HepG2 (cell line): Measurements from ENCODE around the gene RARA. TPM values are rescaled to one million over a fixed set of nuclear protein-coding genes. Genes with fewer than 3 reads are reported as not detected.

Experiments
- ATAC-seq: fragments of 200-7000 bp; cut with Tn5 transposase; 3 replicates; pipeline ENCODE4 v1.9.1; 2020; ENCODE audit warnings: mild to moderate bottlenecking, moderate library complexity
- BruUV-seq: library from RNA; stranded (reverse); fragments of 400-500 nt; replicated peaks from 2 replicates; lab custom pipeline; 2021; lab: Mats Ljungman, UMichigan
- CTCF ChIA-PET: fragments of 300-600 bp; formaldehyde crosslinking; extraction: SDS; loops from one replicate; lab custom pipeline; 2021; ENCODE audit warnings: low total read pairs, inconsistent platforms, low intra/inter-chr PET ratio; lab: Yijun Ruan, JAX
- POLR2A ChIA-PET: fragments of 350-600 bp; sonication (Branson Sonifier 250); formaldehyde crosslinking; loops from one replicate; lab custom pipeline; 2020; ENCODE audit warnings: antibody characterized with exemption, inconsistent platforms; lab: Yijun Ruan, JAX
- DNase-seq: peaks from one replicate; pipeline ENCODE4 v3.0.0-alpha.2; 2015; ENCODE audit warnings: low spot score
- FAIRE-seq: peaks from 3 replicates; lab custom pipeline; 2011; peaks lifted over from hg19 to GRCh38; lab: Jason Lieb, UNC
- H2AFZ ChIP-seq: one replicate; pipeline ENCODE4 v1.6.1; 2011; ENCODE audit warnings: low read length, inconsistent platforms
- H3K27ac ChIP-seq: fragments of 300-600 bp; 3 replicates; pipeline ENCODE4 v1.8.0; 2011; ENCODE audit warnings: mixed run types, mild to moderate bottlenecking, mixed read lengths, low read length, inconsistent platforms; ENCODE audit not compliant: insufficient read depth; ENCODE audit errors: extremely low read length
- H3K27me3 ChIP-seq, 2 experiments: fragments of 200-600 bp in 1 of 2; 2 replicates in 1 of 2; 3 replicates in 1 of 2; pipeline versions ENCODE4 v1.6.0 to v1.8.0; 2011; ENCODE audit warnings: low read length in 2 of 2, mild to moderate bottlenecking in 2 of 2, moderate library complexity in 2 of 2, inconsistent platforms in 1 of 2; ENCODE audit not compliant: insufficient read depth in 2 of 2, control insufficient read depth in 1 of 2
- H3K36me3 ChIP-seq, 2 experiments: fragments of 200-600 bp in 1 of 2; replicated peaks in 1 of 2; 2 replicates in 1 of 2; 3 replicates in 1 of 2; pipeline versions ENCODE4 v1.5.1 to v1.8.0; 2011; ENCODE audit warnings: low read length in 2 of 2, inconsistent platforms in 1 of 2; ENCODE audit not compliant: insufficient read depth in 2 of 2, control insufficient read depth in 1 of 2
- H3K4me1 ChIP-seq: 2 replicates; pipeline ENCODE4 v1.5.1; 2012; ENCODE audit warnings: low read length, inconsistent platforms; ENCODE audit not compliant: insufficient read depth
- H3K4me2 ChIP-seq: 2 replicates; pipeline ENCODE4 v1.6.0; 2011; ENCODE audit warnings: low read depth, low read length, inconsistent platforms
- H3K4me3 ChIP-seq, 3 experiments: fragments of 200-600 bp in 1 of 3; sonication (generic), shearing (Covaris generic) in 1 of 3; replicated peaks in 1 of 3; 2 replicates each; pipeline ENCODE4 v1.5.1; 2011 to 2016; ENCODE audit warnings: low read length in 3 of 3, inconsistent platforms in 2 of 3, low read depth in 2 of 3, mild to moderate bottlenecking in 2 of 3, control low read depth in 1 of 3, mixed read lengths in 1 of 3; ENCODE audit not compliant: insufficient read depth in 1 of 3
- H3K79me2 ChIP-seq: one replicate; pipeline ENCODE4 v1.6.1; 2011; ENCODE audit warnings: low read length, inconsistent platforms; ENCODE audit not compliant: insufficient read depth
- H3K9ac ChIP-seq: 2 replicates; pipeline ENCODE4 v1.6.0; 2011; ENCODE audit warnings: mild to moderate bottlenecking, low read depth, low read length, inconsistent platforms; ENCODE audit not compliant: insufficient read depth
- H3K9me3 ChIP-seq: 2 replicates; pipeline ENCODE4 v1.5.1; 2012; ENCODE audit warnings: mild to moderate bottlenecking, low read length
- H4K20me1 ChIP-seq: 2 replicates; pipeline ENCODE4 v1.6.0; 2011; ENCODE audit warnings: inconsistent platforms, mild to moderate bottlenecking, low read length, moderate library complexity; ENCODE audit not compliant: insufficient read depth
- MEIS1 ChIP-seq: sonication (generic); formaldehyde crosslinking; IDR thresholded peaks from 2 replicates; pipeline ENCODE4 v1.9.0; 2021; ENCODE audit warnings: mild to moderate bottlenecking, missing genetic modification reagents, moderate library complexity, borderline replicate concordance
- RAD21 ChIP-seq: fragments of 450-650 bp; formaldehyde crosslinking; IDR thresholded peaks from 2 replicates; pipeline ENCODE4 v1.5.0; 2020; ENCODE audit warnings: mild to moderate bottlenecking
- SMC3 ChIP-seq: IDR thresholded peaks from 2 replicates; pipeline ENCODE4 v1.6.1; 2011; ENCODE audit warnings: low read length, improper control_type of control experiment
- STAG1 ChIP-seq: sonication (generic); formaldehyde crosslinking; IDR thresholded peaks from 2 replicates; pipeline ENCODE4 v1.4.0; 2020; ENCODE audit warnings: missing genetic modification reagents
- ZNF552 ChIP-seq: sonication (generic); formaldehyde crosslinking; IDR thresholded peaks from 2 replicates; pipeline ENCODE4 v1.9.0; 2022; ENCODE audit warnings: missing genetic modification reagents, mild to moderate bottlenecking, borderline replicate concordance
- WGBS: methylation state at CpG from one replicate; pipeline ENCODE4 v1.1.6; 2017; ENCODE audit warnings: low lambda C conversion rate; 5-methylcytosine and 5-hydroxymethylcytosine counted together
- in situ Hi-C: cut with HindIII; loops from 2 replicates; pipeline ENCODE4 v1.10.0; 2017; ENCODE audit warnings: low pct_unique_long_range_greater_than_20kb; ENCODE audit not compliant: extremely low pct_ligation_motif_present
- intact Hi-C: fragments of 100-400 bp; cut with micrococcal nuclease; formaldehyde crosslinking; loops from one replicate; pipeline ENCODE4 v1.10.0; 2022; ENCODE audit not compliant: unreplicated experiment
- polyA plus RNA-seq, 8 experiments: library from polyadenylated mRNA; depleted of rRNA in 3 of 8; stranded (reverse) in 7 of 8; unstranded in 1 of 8; fragments of >200 nt; fragmentation: Illumina TruSeq in 4 of 8; extraction: Trizol in 4 of 8; gene quantifications; 2 replicates each; pipeline versions ENCODE4 v1.2.1 to v1.2.3, GENCODE V29; 2011 to 2016; ENCODE audit warnings: low read depth in 4 of 8, missing spikeins in 1 of 8, mixed read lengths in 1 of 8; ENCODE audit not compliant: insufficient read depth in 1 of 8
- total RNA-seq, 5 experiments: library from RNA; depleted of rRNA; stranded (reverse); fragments of >200 nt; fragmentation: Illumina TruSeq; extraction: Trizol; gene quantifications; 2 replicates each; pipeline ENCODE4 v1.2.3, GENCODE V29; 2016; ENCODE audit warnings: low read depth in 1 of 5
- TF ChIP-seq, protein P1 (sequence below): sonication (generic); formaldehyde crosslinking; IDR thresholded peaks from 2 replicates; pipeline ENCODE4 v1.5.0; 2020; ENCODE audit warnings: mild to moderate bottlenecking, missing genetic modification reagents, moderate library complexity
- TF ChIP-seq, protein P2 (sequence below): IDR thresholded peaks from 2 replicates; pipeline ENCODE4 v1.6.1; 2012; ENCODE audit warnings: low read depth, low read length, improper control_type of control experiment
- TF ChIP-seq, protein P3 (sequence below): sonication (generic); formaldehyde crosslinking; IDR thresholded peaks from 2 replicates; pipeline ENCODE4 v1.4.0; 2020; ENCODE audit warnings: missing genetic modification reagents, mild to moderate bottlenecking, borderline replicate concordance

RARA gene
- total and polyA plus RNA-seq, 2 of the 13 experiments (the other 11 are each of a cell fraction or from before 2014, with no cell fraction given) = 6.4 to 8.6 TPM

DNA sequence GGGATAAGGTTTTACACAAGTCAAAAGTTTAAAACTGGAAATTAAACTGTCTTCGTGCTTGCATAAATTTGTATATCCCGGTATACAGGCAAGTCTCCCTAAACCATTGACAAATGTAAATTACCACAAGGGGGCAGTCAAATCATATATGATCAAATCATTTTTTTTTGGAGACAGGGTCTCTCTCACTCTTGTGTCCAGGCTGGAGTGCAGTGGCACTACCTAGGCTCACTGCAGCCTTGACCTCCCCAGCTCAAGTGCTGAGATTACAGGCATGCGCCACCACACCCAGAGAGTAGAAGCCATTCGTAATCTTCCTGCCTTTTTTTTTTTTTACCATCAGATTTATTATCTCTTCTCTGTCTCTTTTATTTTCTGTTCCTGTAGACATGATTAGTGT is 90.2 kb downstream of the RARA start:
- BruUV-seq = no TSS peak
- intact Hi-C loops (loop anchor here (1.0 kb wide), 2 partner anchors 135 to 161 kb away; no protein-coding TSS in a partner anchor), in situ Hi-C loops (no loop called here)
- ChIA-PET CTCF (interaction anchor here (0.6 to 2.8 kb wide), 7 partner anchors 34 to 161 kb away, joined by 3 to 33 read pairs (median 3); partner anchors contain the start of gene IGFBP4), POLR2A (no interaction called here)
- Histone ChIP-seq H3K9ac (no peak overlapping the region), H3K9me3 (no peaks in the 10 kb centered on the region), H3K36me3 (peaks cover 17 to 96% of the 10 kb centered on the region in 2 experiments), H3K4me1 (no peaks in the 10 kb centered on the region), H3K79me2 (no peaks in the 10 kb centered on the region), H3K27me3 (no peaks in the 10 kb centered on the region), H3K27ac (no peak overlapping the region), H4K20me1 (no peaks in the 10 kb centered on the region), H2AFZ (no peak overlapping the region), H3K4me2 (no peak overlapping the region), H3K4me3 (no peak overlapping the region)
- ATAC-seq = peak; percentile 71
- 93% methylated on average over 4 of the region's 4 CpGs for WGBS
- TF ChIP-seq, protein P1, sequence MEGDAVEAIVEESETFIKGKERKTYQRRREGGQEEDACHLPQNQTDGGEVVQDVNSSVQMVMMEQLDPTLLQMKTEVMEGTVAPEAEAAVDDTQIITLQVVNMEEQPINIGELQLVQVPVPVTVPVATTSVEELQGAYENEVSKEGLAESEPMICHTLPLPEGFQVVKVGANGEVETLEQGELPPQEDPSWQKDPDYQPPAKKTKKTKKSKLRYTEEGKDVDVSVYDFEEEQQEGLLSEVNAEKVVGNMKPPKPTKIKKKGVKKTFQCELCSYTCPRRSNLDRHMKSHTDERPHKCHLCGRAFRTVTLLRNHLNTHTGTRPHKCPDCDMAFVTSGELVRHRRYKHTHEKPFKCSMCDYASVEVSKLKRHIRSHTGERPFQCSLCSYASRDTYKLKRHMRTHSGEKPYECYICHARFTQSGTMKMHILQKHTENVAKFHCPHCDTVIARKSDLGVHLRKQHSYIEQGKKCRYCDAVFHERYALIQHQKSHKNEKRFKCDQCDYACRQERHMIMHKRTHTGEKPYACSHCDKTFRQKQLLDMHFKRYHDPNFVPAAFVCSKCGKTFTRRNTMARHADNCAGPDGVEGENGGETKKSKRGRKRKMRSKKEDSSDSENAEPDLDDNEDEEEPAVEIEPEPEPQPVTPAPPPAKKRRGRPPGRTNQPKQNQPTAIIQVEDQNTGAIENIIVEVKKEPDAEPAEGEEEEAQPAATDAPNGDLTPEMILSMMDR (CRISPR knock-in tag) = peak; percentile 51
- TF ChIP-seq RAD21 (CRISPR knock-in tag) = peak; percentile 55; the same call in 1 of the 2 replicates
- TF ChIP-seq, protein P2, sequence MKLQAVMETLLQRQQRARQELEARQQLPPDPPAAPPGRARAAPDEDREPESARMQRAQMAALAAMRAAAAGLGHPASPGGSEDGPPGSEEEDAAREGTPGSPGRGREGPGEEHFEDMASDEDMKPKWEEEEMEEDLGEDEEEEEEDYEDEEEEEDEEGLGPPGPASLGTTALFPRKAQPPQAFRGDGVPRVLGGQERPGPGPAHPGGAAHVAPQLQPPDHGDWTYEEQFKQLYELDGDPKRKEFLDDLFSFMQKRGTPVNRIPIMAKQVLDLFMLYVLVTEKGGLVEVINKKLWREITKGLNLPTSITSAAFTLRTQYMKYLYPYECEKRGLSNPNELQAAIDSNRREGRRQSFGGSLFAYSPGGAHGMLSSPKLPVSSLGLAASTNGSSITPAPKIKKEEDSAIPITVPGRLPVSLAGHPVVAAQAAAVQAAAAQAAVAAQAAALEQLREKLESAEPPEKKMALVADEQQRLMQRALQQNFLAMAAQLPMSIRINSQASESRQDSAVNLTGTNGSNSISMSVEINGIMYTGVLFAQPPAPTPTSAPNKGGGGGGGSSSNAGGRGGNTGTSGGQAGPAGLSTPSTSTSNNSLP = peak; percentile 87
- peak; percentile 67 for TF ChIP-seq SMC3
- TF ChIP-seq MEIS1 (CRISPR knock-in tag) = no peak
- TF ChIP-seq ZNF552 (CRISPR knock-in tag) = no peak
- peak; percentile 49 for TF ChIP-seq STAG1 (CRISPR knock-in tag)
- TF ChIP-seq, protein P3, sequence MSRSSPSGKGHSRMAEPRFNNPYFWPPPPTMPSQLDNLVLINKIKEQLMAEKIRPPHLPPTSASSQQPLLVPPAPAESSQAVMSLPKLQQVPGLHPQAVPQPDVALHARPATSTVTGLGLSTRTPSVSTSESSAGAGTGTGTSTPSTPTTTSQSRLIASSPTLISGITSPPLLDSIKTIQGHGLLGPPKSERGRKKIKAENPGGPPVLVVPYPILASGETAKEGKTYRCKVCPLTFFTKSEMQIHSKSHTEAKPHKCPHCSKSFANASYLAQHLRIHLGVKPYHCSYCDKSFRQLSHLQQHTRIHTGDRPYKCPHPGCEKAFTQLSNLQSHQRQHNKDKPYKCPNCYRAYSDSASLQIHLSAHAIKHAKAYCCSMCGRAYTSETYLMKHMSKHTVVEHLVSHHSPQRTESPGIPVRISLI (CRISPR knock-in tag) = peak; percentile 57; the same call in 1 of the 2 replicates
- peak; percentile 74 for DNase-seq
- FAIRE-seq = peak; percentile 48
